HG03066 (cell line): ENCODE results near the gene TMX4.
"Not testable (repeated sequence)": the region's sequence is repeated elsewhere in the genome, so short reads cannot be mapped to it uniquely, and the experiment has no call there.

Experiments
- ATAC-seq: cut with Tn5 transposase; IDR thresholded peaks from one replicate; pipeline ENCODE4 v1.9.1; 2021; ENCODE audit warnings: low read depth; ENCODE audit not compliant: unreplicated experiment

Gene TMX4

GRCh38 chr20:8019246-8019997 is at the start of gene TMX4:
TSS of gene TMX4 (minus strand) at chr20:8019761. CDS start at chr20:8019613, 148 bp downstream.
- ATAC-seq: peak; percentile 87

- ATAC-seq: no peak
These were observed 47.5 kb upstream of the TMX4 start for GRCh38 chr20:8067082-8067481.

DNA sequence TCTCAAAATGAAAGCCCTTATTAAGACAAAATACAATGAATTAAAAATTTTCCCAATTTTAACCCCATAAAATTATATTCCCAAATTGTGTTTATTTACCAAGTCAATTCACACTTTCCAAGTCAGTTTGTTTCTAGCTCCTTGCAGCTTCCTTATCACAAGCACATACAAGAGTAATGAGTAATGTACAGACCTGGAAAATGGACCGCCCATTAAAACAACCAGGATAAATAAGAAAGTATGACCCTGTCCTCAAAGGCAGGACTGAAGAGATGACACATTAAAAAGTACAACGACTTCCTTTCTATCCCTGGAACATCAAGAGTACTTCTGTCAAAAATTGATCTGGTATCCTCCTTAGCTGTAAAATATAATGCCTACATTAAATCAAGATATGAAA is 47.1 kb upstream of the TMX4 start:
- ATAC-seq: no peak

GRCh38 chr20:8065691-8066090 is 46.1 kb upstream of the TMX4 start:
- no peak for ATAC-seq

DNA sequence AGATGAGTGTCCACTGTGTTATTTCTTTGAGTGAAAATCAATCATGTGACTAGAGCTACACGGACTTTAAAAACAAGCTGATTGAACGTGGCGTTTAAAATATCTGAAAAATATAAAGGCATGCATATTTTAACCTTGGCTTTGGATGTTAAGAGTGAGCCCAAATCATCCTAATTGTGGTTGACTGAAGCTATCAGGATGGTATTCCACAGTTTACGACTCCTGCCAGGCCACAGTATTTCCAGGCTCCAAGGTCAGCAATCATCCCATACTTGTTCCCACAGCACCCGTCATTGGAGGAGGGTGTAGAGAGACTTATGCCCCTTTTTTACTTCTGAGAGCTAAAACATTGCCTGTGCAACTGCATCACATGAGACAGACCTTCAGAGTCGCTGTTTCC is 43.2 kb upstream of the TMX4 start:
- ATAC-seq: no peak

DNA sequence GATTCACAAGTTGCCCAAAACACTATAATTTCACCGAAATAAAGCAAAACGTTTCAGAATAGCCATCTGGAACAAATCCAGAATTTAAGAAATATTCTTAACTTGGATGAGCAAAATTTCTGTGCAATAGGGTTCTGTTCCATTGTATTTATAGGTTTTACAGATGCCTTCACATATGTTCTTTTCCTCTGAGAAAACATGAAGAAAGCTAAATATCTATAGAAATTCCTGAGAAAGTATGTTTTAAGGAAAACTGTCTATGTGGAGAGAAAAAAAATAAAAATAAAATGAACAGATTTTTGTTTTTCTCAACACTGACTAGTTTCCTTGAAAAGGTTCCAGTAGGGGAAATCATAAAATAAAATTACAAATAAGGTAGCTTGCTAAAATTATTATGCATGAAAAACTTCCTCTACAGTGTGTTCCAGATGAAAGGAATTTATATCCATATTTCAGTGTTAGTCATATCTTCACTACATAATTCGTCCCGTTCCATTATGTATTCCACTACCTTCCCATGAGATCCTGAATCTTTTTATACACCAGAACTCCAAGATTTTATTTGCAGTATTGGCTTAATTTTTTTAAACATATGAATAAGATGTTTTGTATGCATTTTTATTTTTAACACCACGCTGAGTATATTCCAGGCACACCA is 42.4 kb upstream of the TMX4 start:
- ATAC-seq: no peak

GRCh38 chr20:8060977-8061376 is 41.4 kb upstream of the TMX4 start:
- ATAC-seq: no peak

DNA sequence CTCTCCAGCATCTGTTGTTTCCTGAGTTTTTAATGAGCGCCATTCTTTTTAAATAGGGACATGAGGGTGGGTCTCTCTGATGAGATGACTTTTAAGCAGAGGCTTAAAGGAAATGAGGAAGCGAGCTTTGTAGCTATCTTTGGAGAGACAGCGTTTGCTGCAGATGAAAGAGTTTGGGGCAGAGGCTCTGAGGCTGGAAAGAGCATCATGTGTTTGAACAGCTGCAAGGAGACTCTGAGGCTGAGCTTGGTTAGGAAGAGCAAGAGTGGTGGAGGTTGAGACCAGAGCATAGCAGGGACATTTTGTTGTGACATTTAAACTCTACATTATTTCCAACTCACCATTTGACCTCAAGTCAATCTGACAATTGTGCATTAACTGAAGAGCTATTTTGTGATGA is 38.3 kb upstream of the TMX4 start:
- no peak for ATAC-seq

- no peak for ATAC-seq
These were observed 35.5 kb upstream of the TMX4 start for GRCh38 chr20:8055096-8055495.

DNA sequence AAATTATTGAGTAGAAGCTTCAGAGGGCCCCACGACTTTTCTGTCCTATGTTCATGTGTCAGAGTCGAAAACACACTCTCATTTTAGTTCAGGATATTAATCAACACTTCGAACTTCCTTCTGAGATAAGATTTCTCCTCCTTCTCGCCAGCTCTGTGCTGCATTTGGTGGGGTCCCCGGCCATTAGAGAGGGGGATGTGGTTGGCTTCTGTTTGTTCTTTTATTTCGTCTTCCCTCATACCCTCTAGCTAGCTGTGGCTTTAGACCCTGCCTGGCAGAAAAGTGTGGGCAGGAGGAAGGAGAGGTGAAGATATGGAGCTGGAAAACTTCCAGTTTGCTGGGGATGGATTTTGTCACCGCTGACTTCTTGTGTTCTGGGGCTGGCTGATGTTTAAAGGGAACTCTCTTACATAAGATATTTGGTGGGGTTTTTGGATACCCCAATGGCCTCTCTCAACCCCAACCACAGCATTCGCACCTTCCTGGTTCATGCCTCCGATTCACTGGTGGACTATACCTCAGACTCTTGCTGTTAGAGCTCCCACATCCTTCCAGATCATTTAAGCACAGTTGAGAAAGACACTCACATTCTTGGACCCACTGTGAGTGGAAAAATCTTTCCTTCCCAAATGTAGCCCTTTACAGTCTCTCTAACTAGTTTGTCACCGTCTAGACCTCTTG is 30.7 kb upstream of the TMX4 start:
- ATAC-seq: no peak

GRCh38 chr20:8049310-8049709 is 29.7 kb upstream of the TMX4 start:
- no peak for ATAC-seq

DNA sequence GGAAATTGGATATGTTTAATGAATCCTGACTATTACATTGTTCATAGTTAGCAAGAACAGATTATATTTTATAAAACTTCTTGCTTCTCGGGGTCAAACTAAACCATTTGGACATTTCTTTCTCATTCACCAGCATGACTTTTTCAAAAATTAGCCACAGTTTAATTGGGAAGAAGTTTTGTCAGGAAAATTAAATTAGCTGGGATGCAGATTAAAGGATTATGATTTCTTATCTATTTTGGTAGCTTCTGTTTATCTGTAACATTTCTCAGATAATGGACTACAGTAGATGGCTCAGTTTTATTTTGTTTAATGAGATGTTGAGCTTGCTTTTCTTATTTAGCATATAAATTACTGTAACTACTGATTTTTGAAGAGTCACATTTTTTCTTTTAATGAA is 26.4 kb upstream of the TMX4 start:
- ATAC-seq: no peak

GRCh38 chr20:8043687-8044282 is 24.2 kb upstream of the TMX4 start:
- peak; percentile 89 for ATAC-seq

DNA sequence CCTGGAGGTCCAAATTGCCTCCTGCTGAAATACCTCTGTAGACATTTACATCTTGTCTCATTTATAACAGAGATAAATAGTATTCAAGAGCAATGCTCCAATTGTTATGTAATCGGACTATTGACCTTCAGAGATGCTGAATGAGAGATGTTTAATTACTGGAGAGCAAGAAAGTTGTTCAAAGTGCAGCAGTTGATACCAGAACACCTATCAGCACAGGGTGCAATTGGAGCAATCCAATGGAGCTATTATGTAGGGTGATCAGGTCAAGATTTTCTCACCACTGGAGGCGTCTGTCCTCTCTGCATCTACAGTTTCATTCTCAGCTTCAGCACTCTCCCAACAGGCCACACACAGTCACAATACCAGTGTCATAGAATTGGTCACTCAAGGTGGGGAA is 19.5 kb upstream of the TMX4 start:
- no peak for ATAC-seq

- ATAC-seq: no peak
These were observed 17.2 kb upstream of the TMX4 start for GRCh38 chr20:8036771-8037170.

DNA sequence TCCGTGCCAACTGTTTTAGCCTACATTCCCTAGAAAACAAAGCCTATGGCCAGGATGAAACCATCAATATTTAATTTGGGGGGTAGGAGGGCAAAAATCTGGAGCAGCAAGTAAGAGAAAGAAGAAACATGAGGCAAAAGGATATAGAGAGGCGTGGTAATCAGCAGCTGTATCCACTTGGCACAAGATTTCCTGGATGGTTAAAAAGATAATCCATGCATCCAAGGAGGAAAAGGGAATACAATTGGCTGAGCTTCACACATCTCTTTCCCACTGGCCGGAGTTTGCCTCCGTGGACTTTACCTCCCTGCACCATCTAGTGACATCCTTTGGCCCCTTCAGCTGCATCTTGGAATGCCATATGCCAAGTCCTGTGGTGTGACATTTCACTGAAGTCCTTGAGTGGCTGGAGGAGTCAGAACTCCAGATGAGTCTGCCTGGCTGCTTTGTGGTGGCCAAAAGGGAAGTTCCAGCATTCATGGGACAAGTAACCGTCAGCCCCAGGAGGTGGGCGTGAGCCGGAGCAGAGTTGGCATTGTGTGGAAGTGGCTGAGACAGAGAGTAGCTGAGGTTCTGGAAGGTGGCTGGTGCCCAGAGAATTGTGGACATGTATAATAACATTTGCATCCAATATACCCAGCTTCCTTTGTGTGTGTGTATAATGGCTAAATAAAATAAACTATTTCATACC is 13.7 kb upstream of the TMX4 start:
- no peak for ATAC-seq

GRCh38 chr20:8032499-8032898 is 12.9 kb upstream of the TMX4 start:
- no peak for ATAC-seq

- ATAC-seq: not testable (repeated sequence)
These were observed 12.0 kb upstream of the TMX4 start for GRCh38 chr20:8031539-8031938.

GRCh38 chr20:8021541-8022269 is 2.1 kb upstream of the TMX4 start:
- ATAC-seq: no peak
